Hematopoietic multipotent progenitor cell treated with erythropoietin and hydrocortisone succinate and interleukin-3 and kit ligand, for 4 days (in vitro differentiated cells): ENCODE results near the gene APBA2.

Source experiments
- DNase-seq: peaks from one replicate; pipeline ENCODE4 v3.0.0-alpha.2; 2015

Gene APBA2

DNA sequence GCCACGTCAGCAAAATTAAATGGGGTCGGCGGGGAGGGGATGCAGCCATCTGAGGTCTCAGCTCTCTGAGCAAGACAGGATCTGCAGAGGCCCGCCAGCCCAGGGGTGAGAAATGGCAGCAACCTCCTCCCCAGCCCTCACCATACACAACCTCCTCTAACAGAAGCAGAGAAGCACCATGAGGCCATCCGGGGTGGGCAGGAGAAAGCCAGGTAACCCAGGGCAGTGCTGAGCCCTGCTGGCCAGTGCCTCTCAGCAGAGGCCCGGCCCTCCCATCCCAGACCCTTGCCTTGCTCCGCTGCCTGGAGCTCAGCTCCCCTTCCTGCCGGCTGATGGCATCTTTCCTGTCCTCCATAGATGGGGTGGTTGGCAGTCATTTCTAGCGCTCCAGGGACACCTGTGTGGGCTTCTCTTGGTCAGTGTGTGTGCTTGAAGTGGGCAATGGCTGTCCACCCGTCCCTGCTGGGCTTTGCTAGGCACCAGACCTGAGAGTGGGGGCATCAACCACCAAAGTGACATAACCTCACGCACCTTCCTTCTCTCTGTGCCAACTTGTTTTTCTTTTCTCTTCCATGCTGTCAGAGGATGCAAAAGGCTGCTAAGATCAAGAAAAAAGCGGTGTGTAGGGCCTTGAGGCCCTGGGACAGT is 208.0 kb downstream of the APBA2 start:
- DNase-seq: no peak

DNA sequence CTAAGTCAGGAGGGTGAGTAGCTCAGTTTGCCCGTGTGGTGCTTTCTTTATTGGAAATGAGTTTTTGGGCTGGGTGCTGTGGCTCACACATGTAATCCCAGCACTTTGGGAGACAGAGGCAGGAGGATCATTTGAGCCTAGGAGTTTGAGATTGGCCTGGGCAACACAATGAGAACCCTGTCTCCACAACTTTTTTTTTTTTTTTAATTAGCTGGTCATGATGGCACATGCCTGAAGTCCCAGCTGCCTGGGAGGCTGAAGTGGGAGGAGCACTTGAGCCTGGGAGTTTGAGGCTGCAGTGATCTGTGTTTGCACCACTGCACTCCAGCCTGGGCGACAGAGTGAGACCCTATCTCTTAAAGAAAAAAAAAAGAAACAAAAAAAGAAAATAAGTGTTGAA is 208.9 kb downstream of the APBA2 start:
- no peak for DNase-seq

DNA sequence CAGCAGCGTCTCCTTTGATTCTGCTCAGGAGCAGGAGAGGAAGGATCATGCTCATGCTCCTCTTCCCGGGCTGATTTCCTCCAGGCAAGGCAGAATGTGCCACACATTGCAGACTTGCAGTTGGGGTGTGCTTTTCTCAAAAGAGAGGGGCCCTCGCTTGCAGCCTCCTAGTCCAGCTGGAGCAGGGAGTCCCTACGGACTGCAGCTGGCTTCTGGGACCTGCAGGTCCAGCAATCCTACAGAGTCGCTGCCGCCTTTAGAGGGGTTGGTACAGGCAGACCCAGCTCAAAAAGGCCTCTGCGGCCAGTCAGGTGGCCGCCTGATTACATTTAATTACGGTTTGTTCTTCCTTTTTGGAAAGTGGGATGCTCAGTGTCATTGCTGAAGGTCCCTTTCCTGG is 210.0 kb downstream of the APBA2 start:
- no peak for DNase-seq

DNA sequence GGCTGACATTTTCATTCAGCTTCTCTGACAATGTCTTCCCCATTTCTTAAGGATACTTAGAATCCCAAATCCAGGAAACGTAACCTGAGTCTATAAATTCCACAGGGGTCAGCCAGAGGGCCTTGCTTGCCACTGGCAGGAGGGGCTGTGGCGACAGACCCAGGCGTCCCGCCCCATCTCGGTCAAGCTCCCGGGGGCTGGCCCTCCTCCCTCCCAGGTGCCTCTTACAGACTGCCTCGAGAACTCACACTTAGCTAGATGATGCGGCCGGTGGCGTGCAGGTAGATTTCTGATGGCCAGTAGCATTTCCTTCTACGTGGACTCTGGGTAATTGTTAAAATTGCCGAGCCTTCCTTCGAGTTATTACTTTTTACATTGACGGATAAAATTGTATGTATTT is 211.4 kb downstream of the APBA2 start:
- no peak for DNase-seq

DNA sequence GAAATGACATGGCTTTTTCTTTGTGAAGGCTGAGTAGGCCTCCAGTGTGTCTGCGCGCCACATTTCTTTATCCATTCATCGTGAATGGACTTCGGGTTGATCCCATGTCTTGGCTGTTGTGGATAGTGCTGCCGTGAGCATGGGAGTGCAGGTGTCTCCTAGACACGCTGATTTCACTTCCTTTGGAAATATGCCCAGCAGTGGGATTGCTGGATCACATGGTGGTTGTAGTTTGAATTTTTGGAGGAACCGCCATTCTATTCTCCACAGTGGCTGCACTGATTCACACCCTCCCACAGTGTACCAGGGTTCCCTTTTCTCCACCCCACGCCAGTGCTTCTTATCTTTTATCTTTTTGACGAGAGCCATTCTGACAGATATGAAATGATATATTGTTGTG is 212.2 kb downstream of the APBA2 start:
- no peak for DNase-seq

DNA sequence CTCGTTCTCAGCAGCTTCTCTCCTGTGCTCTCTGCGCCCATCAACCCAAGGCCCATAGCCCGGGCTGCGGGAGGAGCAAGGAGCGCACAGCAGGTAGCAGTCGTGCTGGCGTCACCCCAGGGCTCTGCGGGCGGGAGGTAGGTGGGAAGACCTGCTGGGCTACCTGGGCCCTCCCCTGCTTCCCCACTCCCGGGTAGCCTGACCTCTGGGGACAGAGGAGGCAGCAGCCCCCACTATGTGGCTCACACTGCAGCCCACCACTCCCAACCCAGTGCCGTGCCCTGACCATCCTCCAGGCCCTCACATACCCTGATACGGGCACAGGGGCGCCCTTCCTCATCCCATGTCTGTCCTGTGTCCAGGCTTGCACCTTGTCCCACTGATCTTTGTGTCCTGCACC is 212.9 kb downstream of the APBA2 start:
- no peak for DNase-seq

DNA sequence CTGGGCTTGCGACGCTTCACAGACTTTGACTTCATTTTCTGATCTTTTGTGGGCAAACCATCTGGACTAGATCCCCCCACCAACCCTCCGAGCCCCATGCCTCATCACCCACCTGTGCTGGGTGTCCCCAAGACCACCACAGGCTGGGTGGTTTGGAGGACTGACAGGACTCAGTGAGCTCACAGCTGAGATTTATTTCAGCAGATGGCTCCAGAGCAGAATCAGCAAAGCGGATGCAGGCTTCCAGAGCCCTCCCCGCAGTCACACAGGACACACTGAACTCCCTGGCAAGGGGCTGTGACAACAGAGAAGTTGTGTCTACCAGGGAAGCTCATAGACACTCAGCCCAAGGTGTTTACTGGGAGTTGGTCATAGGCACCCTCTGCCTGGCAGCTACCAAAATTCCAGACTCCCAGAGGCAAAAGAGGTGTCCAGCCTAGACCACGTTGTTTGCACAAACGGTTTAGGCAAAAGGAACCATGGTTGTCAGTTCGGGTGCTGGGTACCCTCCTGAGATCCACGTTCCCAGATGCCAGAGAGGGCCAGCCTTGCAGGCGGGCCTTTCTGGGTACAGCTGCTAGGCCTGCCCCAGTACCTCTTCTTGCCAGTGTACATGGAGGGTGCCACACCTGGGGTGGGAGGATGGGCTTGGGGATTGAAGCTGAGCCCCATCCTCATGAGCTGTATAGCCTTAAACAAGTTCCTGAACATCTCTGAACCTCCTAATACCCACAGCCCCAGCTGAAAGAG is 213.5 kb downstream of the APBA2 start:
- DNase-seq: no peak

DNA sequence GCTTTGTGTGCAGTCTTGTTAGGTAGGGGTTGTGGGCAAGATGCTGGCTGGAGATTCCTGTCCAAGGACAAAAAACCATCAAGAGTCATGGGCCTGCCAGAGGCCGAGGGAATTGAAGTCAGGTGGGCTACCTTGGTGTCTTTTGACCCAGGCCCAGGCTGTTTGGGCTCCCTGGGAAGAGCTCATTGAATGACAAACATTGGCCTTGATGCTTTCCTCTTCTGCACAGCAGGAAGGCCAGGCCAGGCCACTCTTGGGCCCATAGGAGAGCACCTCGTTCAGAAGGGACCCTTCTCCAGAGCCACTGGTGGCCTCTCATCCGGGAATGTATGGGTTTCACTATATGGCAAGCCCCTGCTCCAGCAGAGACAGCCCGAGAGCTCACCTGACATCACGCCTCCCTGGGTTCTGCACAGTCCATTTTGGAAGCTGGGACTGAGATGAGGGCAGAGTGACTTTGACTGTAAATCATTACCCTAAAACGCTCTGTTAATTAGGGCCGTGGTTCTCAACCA is 214.8 kb downstream of the APBA2 start:
- DNase-seq: no peak

DNA sequence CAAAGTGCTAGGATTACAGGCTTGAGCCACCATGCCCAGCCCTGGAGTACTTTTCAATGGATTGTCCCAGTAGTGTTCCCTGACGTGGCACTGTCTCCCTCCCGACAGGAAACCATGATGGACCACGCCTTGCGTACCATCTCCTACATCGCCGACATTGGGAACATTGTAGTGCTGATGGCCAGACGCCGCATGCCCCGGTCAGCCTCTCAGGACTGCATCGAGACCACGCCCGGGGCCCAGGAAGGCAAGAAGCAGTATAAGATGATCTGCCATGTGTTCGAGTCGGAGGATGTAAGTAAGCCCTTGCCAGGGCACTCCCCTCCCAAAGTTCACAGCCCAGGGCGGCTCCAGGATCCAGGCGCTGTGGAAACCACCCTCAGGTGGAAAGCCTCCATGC is 215.7 kb downstream of the APBA2 start:
- DNase-seq: no peak

DNA sequence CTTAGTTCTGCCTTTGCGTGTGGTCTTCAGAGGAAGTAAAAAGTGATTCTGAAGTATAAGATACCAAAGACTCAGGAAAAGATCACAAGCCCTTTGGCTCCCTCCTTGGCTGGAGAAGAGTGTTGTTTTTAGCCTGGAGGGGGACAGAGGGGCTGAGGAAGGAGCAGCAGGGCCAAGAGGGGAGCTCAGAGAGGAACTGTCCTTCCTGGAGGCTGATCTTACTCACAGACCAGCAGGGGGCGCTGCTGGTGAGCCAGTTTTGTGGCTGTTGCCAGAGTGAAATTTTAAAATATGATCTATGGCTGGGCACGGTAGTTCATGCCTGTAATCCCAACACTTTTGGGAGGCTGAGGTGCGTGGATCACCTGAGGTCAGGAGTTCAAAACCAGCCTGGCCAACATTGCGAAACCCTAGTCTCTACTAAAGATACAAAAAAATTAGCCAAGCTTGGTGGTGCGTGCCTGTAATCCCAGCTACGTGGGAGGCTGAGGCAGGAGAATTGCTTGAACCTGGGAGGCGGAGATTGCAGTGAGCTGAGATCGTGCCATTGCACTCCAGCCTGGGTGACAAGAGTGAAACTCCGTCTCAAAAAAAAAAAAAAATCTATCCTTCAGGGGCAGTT is 216.5 kb downstream of the APBA2 start:
- peak; percentile 83 for DNase-seq

DNA sequence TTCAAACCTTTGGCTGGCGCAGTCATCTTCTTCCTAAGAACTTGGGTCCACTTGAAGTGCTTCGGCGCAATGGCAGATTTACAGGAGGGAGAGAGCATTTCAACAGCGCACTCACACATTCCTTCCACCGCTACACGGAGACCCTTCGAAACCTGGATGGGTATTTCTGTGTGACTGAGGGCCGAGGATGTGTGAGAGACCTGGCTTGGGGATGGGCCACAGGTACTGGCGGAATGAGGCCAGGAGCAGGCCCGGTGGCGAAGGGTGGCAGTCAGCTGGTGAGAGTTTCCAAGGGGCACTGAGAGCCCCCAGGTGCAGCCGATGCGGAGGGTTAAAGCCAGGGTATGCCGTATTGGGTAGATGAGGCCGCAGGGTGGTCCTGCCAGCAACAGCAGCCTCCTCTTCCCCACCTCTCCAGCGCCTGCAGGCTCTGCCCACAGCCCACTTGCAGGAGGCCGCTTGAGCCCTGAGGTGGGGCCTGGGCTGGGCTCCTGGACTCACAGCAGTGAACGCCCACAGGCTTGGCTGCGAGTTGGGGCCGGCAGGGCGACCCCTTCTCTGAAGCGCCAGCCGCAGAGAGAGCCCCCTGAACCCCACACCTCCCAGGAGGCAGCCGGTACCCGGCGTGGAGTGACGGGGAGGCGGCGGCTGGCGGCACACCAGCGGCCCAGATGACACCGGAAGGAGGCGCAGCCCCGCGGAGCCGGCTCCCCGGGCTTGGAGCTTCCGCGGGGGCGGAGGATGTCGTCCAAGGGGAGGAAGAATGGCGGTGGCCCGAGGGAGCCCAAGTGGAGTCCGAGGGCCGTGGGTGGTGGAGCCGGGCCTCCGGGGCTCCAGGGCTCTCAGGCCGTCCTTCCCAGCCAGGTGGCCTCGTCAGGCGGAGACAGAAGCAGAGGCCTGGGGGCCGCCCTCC is 217.4 kb downstream of the APBA2 start:
- DNase-seq: no peak

DNA sequence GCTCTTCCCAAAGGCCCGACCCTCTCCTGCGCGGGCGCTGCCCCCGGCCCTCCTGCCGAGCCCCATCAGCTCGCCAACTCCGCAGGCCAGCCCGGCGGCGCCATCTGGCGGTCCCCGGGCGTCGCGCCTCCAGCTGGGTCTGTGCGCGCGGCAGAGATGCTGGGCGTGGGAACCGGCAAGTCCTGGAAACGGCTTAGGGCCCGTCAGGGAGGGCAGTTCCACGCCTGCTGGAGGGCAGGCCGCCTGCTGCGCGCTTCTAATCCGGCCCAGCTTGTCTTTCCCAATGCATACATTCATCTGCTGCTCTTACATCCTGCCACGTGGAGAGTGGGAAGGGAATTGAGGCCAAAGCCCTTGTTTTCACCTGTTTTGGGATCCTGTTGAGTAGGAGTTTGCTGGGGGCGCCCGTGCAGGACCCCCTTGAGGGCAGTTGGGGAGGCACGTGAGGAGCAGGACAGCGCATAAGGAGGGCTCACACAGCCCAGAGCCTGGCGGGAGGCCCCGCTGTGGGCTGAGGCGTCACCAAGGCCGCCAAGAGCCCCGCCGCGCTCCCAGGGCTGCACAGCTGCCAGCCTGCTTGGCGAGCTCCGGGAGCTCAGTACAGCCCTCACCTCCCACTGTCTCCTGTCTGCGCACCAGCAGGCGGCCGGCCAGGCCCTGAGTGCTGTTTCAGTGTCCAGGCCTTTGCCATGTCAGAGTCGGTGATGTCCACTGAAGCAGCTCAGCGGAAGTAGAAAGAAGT is 218.2 kb downstream of the APBA2 start:
- DNase-seq: peak; percentile 86

DNA sequence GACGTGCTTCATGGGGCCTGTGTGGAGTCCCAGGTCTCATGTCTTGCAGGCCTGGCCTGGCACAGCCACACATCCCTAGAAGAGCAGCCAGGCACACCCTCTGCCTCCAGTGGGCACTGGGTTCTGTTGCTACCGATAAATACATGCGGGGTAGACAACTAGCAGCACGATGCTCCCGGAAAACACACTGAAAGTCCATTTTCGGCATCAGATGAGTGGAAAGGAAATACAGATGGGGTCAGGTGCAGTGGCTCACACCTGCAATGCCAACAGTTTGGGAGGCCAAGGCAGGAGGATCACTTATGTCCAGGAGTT is 218.7 kb downstream of the APBA2 start:
- no peak for DNase-seq

DNA sequence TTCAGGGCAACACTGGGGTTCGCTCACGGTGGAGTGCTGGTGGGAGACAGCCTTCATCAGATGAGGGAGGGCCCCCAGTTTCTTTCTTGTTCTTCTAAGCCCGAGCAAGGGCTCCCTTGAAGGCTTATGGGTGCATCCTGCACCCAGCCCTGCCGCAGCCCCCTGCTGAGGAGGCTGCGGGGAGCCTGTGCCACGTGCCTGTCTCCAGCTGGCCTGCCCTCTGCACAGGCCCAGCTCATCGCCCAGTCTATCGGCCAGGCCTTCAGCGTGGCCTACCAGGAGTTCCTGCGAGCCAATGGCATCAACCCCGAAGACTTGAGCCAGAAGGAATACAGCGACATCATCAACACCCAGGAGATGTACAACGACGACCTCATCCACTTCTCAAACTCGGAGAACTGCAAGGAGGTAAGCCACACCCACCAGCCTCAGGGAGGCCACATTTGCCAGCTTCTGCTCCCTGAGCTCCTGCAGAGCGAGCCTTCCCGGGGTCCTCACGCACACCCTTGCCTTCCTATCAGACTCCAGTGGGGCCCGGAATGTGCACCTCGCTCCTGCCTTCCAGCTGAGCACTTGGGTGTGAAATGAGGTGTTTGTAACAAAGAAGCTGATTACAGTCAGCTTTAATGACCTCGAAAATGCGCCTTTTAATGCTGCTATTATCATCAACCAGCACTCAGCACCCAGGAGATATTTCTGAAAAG is 219.5 kb downstream of the APBA2 start:
- DNase-seq: no peak

DNA sequence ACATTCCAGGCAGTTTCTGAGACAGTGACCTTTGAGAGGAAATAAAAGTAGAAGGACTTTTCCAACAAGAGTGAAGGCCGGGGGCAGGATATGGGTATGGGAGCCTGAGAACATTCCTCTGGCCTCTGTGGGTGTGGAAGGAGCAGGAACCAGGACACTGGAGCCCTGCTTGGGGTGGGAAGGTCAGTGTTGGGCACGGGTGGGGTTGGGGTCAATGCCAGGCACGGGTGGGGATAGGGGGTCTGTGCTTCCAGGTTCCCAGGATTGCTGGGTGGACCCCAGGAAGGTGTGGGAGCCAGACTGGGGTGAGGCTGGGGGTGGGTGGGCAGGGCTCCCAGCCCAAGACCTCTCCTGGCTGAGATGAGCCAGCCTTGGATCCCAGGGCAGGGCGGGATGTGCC is 220.3 kb downstream of the APBA2 start:
- no peak for DNase-seq

DNA sequence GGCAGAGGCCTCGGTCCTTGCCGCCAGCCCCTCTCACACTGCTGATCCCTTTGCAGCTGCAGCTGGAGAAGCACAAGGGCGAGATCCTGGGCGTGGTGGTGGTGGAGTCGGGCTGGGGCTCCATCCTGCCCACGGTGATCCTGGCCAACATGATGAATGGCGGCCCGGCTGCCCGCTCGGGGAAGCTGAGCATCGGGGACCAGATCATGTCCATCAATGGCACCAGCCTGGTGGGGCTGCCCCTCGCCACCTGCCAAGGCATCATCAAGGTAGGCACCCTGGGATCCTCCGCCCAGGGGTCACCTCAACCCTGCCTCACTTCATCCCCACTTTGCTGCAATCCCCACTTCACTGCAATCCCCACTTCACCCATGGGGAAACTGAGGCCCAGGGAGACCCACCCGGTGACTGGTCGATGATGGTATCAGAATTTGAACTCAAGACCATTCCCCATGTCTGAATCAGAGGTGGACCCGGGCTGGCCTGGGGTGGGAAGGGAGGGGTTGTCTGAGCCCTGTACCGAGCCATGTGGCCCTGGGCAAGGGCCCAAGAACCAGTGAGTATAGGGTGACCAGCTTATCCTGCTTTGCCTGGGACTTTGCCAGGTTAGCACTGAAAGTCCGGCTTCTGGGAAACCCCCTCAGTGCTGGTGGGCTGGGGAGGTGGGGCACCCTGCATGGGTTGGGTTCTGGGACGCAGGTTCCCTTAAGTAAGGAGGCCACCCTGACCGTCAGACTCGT is 220.9 kb downstream of the APBA2 start:
- DNase-seq: no peak

DNA sequence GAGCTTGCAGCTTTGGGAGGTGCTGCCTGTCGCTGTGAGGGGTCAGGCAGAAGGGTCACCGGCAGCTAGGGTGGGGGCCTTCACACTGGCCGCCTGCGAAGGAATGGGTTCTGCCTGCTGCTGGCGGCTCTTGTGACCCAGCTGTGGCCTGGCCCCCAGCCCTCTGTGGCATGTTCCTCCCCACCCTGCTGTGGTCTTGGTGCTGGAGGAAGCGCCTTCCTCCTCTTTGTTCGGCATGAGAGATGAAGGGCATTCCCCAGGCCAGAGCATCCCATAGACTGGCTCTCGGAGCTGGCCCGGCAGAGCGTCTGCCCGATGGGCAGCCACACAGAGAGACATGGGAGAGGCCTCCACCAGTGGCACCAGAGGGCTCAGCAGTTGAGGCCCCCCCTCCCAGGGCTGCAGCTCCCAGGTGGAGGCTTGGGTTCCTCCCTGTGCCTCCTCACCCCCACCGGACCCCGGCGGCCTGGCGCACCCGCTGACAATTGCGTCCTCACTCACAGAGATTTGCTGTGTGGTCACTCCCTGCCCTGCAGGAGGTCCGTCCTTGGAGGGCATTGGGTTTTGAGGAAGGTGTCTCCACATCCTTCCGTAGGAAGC is 221.6 kb downstream of the APBA2 start:
- no peak for DNase-seq

DNA sequence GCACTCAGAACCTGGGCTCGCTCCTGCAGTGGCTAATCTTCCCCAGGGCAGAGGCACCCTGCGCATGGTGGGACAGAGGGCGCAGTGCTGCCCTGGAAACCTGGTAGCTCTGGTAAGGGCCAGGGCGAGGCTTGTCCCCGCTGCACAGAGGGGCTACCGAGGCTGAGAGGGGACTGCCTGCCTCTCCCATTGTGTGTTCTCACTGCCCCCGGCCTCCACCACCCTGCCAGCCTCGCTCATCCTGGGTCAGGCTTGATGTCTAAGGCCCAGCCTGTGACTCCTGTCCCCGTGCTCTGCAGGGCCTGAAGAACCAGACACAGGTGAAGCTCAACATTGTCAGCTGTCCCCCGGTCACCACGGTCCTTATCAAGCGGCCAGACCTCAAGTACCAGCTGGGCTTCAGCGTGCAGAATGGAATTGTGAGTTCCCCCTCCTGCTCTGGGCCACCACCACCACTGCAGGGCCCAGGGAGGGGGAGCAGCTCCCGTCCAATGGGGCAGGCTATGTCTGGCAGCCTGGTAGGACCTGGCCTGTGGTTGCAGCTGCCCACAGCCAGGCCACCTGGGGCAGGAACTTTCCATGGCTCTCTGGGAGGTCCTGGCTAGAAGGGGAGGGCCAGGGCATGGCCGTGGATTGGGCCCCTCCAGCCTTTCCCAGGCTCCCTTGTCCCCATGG is 222.3 kb downstream of the APBA2 start:
- DNase-seq: no peak

DNA sequence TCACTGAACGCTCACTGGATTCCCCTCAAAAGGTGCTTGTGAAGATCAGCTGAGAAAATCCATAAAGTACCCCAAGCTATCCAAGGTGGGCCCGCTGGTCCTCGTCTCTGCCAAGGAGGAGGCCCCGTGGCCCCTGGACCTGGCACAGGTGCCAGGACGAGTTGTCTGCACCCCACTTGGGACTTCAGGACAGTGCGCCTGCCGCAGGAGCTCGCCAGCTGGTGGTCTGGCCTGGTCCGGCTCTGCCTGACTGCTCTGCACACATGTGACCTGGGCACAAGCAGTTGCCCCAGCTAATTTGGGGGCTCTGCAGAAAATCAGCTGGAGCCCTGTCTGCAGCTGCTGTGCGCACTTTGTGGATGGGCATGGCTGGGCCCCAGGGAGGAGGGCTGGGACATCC is 224.0 kb downstream of the APBA2 start:
- no peak for DNase-seq

DNA sequence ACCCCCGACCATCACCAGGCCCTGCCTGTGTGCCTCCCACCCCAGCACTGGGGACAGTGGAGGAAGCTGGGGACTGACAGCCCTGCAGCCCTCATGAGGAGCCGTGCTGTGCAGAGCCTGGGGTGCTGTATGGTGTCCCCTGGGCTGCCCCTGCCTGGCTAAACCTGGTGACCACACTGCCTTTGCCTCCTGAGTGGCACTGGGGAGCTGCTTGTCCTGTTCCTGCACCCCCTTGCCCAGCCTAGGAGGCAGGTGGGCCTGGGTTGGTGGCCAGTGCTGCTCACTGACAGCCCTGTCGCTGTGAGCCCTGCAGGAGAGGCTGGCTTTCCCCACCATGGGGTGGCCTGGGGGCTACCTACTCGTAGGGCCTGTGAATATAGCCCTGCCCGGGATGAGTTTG is 224.4 kb downstream of the APBA2 start:
- DNase-seq: no peak
